Mucosa of descending colon (tissue), 3 donors: ENCODE results near the gene BIRC6. TPM values are rescaled to one million over a fixed set of nuclear protein-coding genes. Genes with fewer than 3 reads are reported as not detected.

Experiments
- ATAC-seq: fragments of 200-7000 bp; cut with Tn5 transposase; one replicate; pipeline ENCODE4 v1.9.1; 2020; ENCODE audit warnings: mild to moderate bottlenecking, moderate library complexity
- DNase-seq, 3 donors: peaks; one replicate each; pipeline ENCODE4 v3.0.0-alpha.2; 2020
- H3K36me3 ChIP-seq: fragments of 200-600 bp; one replicate; pipeline ENCODE4 v1.8.0; 2021; ENCODE audit warnings: low read depth, mild to moderate bottlenecking
- H3K4me1 ChIP-seq: fragments of 200-600 bp; one replicate; pipeline ENCODE4 v1.8.0; 2021; ENCODE audit warnings: low read depth, mild to moderate bottlenecking
- H3K4me3 ChIP-seq: fragments of 200-600 bp; one replicate; pipeline ENCODE4 v1.8.0; 2021; ENCODE audit warnings: mild to moderate bottlenecking
- H3K9me3 ChIP-seq: fragments of 200-600 bp; one replicate; pipeline ENCODE4 v1.8.0; 2021; ENCODE audit warnings: mild to moderate bottlenecking
- intact Hi-C, 2 donors: fragments of 100-400 bp; cut with DNase I in 1 of 2; cut with micrococcal nuclease in 1 of 2; formaldehyde crosslinking; loops; one replicate each; pipeline versions ENCODE4 v1.11.0 to v1.11.1; 2022; cut with DNase I, micrococcal nuclease
- microRNA-seq: library from miRNA; unstranded; fragments of <30 nt; microRNA quantifications from one replicate; pipeline ENCODE4, GENCODE V29; 2019
- total RNA-seq, 3 donors: library from RNA; stranded (reverse); fragmentation: NEBNext Ultra II Directional in 2 of 3; extraction: Animal tissue kit (Norgen Biotek cat#: 25700) in 2 of 3; gene quantifications; one replicate each; pipeline versions ENCODE4 v1.2.1 to v1.2.4, GENCODE V29; 2021 to 2023
- TF ChIP-seq, protein P1 (sequence below): fragments of 200-600 bp; IDR thresholded peaks from one replicate; pipeline ENCODE4 v1.8.0; 2022; ENCODE audit warnings: antibody characterized with exemption, mild to moderate bottlenecking
- donor health status: DM: no; HTN: no; CAD: no; lungs with moderate emphysema.
- donor health status: DM: no; HTN: no; CAD: no.
- donor health status: DM: no; HTN: yes; CAD: no.

The BIRC6 gene
- total RNA-seq, 3 donors from 2014 or later: 102 to 136 (median 112) TPM

DNA sequence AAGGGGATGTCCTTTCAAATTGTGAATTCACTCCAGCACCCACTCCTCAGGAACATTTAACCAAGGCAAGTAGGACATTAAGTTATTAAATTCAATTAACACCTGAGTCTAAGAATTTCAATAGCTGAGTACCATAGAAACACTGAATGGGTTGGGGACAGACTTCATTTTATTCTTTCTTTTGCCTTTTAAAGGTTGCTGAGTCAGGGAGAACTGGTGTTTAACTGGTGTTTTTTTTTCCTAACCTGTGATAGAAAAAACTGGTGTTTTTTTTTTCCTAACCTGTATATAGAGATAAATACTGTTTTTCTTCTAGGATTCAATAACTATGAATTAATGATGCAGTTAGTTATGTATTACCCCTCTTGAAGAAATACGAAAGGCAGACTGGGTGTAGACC is 309.9 kb downstream of the BIRC6 start:
- no peak for DNase-seq
- no peaks in the 10 kb centered on the region for H3K36me3 ChIP-seq
- H3K4me1 ChIP-seq: no peaks in the 10 kb centered on the region
- TF ChIP-seq, protein P1, sequence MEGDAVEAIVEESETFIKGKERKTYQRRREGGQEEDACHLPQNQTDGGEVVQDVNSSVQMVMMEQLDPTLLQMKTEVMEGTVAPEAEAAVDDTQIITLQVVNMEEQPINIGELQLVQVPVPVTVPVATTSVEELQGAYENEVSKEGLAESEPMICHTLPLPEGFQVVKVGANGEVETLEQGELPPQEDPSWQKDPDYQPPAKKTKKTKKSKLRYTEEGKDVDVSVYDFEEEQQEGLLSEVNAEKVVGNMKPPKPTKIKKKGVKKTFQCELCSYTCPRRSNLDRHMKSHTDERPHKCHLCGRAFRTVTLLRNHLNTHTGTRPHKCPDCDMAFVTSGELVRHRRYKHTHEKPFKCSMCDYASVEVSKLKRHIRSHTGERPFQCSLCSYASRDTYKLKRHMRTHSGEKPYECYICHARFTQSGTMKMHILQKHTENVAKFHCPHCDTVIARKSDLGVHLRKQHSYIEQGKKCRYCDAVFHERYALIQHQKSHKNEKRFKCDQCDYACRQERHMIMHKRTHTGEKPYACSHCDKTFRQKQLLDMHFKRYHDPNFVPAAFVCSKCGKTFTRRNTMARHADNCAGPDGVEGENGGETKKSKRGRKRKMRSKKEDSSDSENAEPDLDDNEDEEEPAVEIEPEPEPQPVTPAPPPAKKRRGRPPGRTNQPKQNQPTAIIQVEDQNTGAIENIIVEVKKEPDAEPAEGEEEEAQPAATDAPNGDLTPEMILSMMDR: no peak
- H3K9me3 ChIP-seq: no peaks in the 10 kb centered on the region
- intact Hi-C loops: no loop called here
- no peak for ATAC-seq
- no peak overlapping the region for H3K4me3 ChIP-seq

DNA sequence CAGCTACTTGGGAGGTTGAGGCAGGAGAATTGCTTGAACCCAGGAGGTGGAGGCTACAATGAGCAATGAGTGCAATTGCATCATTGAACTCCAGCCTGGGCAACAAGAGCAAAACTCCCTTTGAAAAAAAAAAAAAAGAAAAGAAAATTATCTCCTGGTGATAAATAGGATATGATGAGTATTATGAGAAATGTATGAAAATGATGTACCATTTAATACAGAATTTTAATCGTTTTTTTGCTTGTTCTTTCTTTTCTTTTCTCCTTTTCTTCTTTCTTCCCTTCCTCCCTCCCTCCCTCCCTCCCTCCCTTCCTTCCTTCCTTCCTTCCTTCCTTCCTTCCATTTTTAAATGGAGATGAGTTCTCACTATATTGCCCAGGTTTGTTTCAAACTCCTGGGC is 311.4 kb downstream of the BIRC6 start:
- H3K36me3 ChIP-seq: no peaks in the 10 kb centered on the region
- DNase-seq (no peak), ATAC-seq (no peak)
- H3K4me1 ChIP-seq: no peaks in the 10 kb centered on the region
- no peak overlapping the region for H3K4me3 ChIP-seq
- H3K9me3 ChIP-seq: no peaks in the 10 kb centered on the region
- intact Hi-C loops: no loop called here
- TF ChIP-seq, protein P1: no peak

Small RNA genes lying within 50 kb of the gene (microRNA-seq; reads per million reads assigned to microRNA genes)
- gene MIR4765 (0.93 reads per million), gene MIR558 (not detected)

Other genes starting within 250 kb of the BIRC6 start
- gene SLC30A6, start 191.2 kb upstream of the BIRC6 start, total RNA-seq: 10 to 100 TPM; 16.8 to 21.7 (median 21.3) TPM
- 1 to 10 TPM in 2 of 3 donors, under 1 TPM in 1; 0.46 to 1.8 (median 1.5) TPM for gene NLRC4, start 92.1 kb upstream of the BIRC6 start, total RNA-seq
- 10 to 100 TPM; 46.8 to 59.4 (median 57.3) TPM for gene YIPF4, start 79.1 kb upstream of the BIRC6 start, total RNA-seq